T-cell (primary cell): ENCODE data around the gene APAF1. TPM values are rescaled to one million over a fixed set of nuclear protein-coding genes. Genes with fewer than 3 reads are reported as not detected.
A peak's percentile ranks its signal among the peaks of the same experiment; 100 is the strongest.

ENCODE experiments used
- ATAC-seq, 4 experiments: fragments of 200-7000 bp in 3 of 4; fragments of 150-1000 bp in 1 of 4; cut with Tn5 transposase; replicated peaks in 1 of 4; 1 replicate in 3 of 4; 2 replicates in 1 of 4; pipeline ENCODE4 v1.10.0; 2021; ENCODE audit warnings: moderate library complexity in 3 of 4, mild to moderate bottlenecking in 2 of 4, moderate number of reproducible peaks in 1 of 4
- CTCF ChIA-PET, 2 donors: fragments of 300-600 bp; sonication (Branson Sonifier 250); formaldehyde crosslinking; loops; one replicate each; lab custom pipeline; 2022; ENCODE audit warnings: antibody characterized with exemption in 2 of 2; lab: Charles Lee
- POLR2A ChIA-PET, 2 donors: fragments of 300-600 bp; sonication (Branson Sonifier 250); formaldehyde crosslinking; loops; one replicate each; lab custom pipeline; 2022; ENCODE audit warnings: antibody characterized with exemption in 2 of 2; lab: Charles Lee
- DNase-seq, 35 experiments: peaks; one replicate each; pipeline versions ENCODE4 v3.0.0 to v3.0.0-alpha.2; 2013 to 2023
- H3K27ac ChIP-seq: one replicate; pipeline ENCODE4 v1.5.1; 2013; ENCODE audit warnings: low read length
- H3K27me3 ChIP-seq, 2 experiments: replicated peaks in 1 of 2; 1 replicate in 1 of 2; 2 replicates in 1 of 2; pipeline versions ENCODE4 v1.6.1 to v1.7.0; 2013; ENCODE audit warnings: low read length in 1 of 2, mixed read lengths in 1 of 2; ENCODE audit not compliant: control insufficient read depth in 2 of 2, insufficient read depth in 2 of 2; ENCODE audit errors: extremely low read depth in 1 of 2
- H3K36me3 ChIP-seq, 2 donors: 1 replicate in 1 of 2; 2 replicates in 1 of 2; pipeline versions ENCODE4 v1.6.1 to v1.7.0; 2013; ENCODE audit warnings: low read length in 1 of 2; ENCODE audit not compliant: control insufficient read depth in 2 of 2, insufficient read depth in 1 of 2; ENCODE audit errors: extremely low read depth in 1 of 2
- H3K4me1 ChIP-seq, 2 experiments: 1 replicate in 1 of 2; 2 replicates in 1 of 2; pipeline versions ENCODE4 v1.6.1 to v1.7.0; 2013; ENCODE audit warnings: low read length in 2 of 2, mixed read lengths in 1 of 2; ENCODE audit not compliant: insufficient read depth in 2 of 2, control insufficient read depth in 1 of 2; ENCODE audit errors: extremely low read depth in 1 of 2
- H3K4me3 ChIP-seq, 2 donors: 1 replicate in 1 of 2; 2 replicates in 1 of 2; pipeline versions ENCODE4 v1.5.1 to v1.7.0; 2013; ENCODE audit warnings: mild to moderate bottlenecking in 2 of 2, low read length in 1 of 2, moderate library complexity in 1 of 2; ENCODE audit not compliant: control insufficient read depth in 1 of 2; ENCODE audit errors: extremely low read depth in 1 of 2
- H3K9me3 ChIP-seq: 2 replicates; pipeline ENCODE4 v1.7.0; 2013
- H3K27ac Mint-ChIP-seq, 2 donors: one replicate each; pipeline ENCODE4 v1.8.0; 2020 to 2021; ENCODE audit warnings: mild to moderate bottlenecking in 2 of 2, mixed read lengths in 2 of 2
- H3K27me3 Mint-ChIP-seq, 2 donors: one replicate each; pipeline ENCODE4 v1.8.0; 2021 to 2022; ENCODE audit warnings: mixed read lengths in 2 of 2
- H3K36me3 Mint-ChIP-seq: one replicate; pipeline ENCODE4 v1.8.0; 2021; ENCODE audit warnings: mixed read lengths
- H3K4me1 Mint-ChIP-seq, 3 donors: one replicate each; pipeline ENCODE4 v1.8.0; 2020 to 2022; ENCODE audit warnings: mixed read lengths in 3 of 3, mild to moderate bottlenecking in 1 of 3
- H3K4me3 Mint-ChIP-seq, 3 donors: one replicate each; pipeline ENCODE4 v1.8.0; 2020 to 2022; ENCODE audit warnings: mild to moderate bottlenecking in 3 of 3, mixed read lengths in 3 of 3, moderate library complexity in 3 of 3
- H3K9me3 Mint-ChIP-seq, 3 donors: one replicate each; pipeline ENCODE4 v1.8.0; 2020 to 2022; ENCODE audit warnings: mixed read lengths in 3 of 3
- WGBS: methylation state at CpG from one replicate; pipeline ENCODE4 v1.1.5; 2013; ENCODE audit warnings: missing lambda C conversion rate; ENCODE audit not compliant: insufficient coverage; 5-methylcytosine and 5-hydroxymethylcytosine counted together
- total RNA-seq, 35 experiments: library from RNA in 6 of 35; stranded (reverse) in 6 of 35; fragments of 120-200 nt in 1 of 35; gene quantifications; one replicate each; pipeline versions ENCODE4 v1.2.1 to v1.2.4 and lab custom pipeline; 2013 to 2026

APAF1 gene
- total RNA-seq, 5 donors from 2014 or later (not counting 1 experiment from before 2014, with no cell fraction given), result 20.7 to 27.6 (median 23.5) TPM

DNA sequence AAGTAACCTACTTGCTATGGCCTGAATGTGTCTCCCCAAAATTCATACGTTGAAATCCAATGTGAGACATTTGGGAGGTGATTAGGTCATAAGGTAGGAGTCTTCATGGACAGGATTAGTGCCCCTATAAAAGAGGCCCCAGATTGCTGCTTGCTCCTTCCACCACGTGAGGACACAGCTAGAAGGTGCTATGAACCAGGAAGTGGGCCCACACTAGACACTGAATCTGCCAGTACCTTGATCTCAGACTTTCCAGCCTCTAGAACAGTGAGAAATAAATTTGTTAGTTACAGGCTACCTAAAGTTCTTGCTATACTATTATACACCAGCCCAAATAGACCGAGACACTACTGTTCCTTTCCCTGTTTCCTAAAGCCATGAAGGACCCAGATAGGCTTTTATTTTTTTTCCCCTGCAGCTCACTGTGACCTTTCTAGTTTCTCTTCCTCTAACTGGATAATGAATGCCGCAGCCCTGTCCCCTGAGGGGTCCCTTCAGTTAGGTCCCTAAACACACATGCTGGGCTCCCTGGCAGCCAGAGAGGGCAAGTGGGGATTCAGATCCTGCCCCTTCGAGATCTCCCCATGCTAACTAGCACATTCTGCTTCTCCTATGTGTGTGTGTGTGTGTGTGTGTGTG is 32.3 kb upstream of the APAF1 start:
- Histone ChIP-seq H3K27me3 (no peaks in the 10 kb centered on the region), H3K9me3 (no peaks in the 10 kb centered on the region), H3K4me3 (no peak overlapping the region), H3K27ac (no peak overlapping the region), H3K36me3 (no peaks in the 10 kb centered on the region), H3K4me1 (peaks cover 0 to 7% of the 10 kb centered on the region in 2 experiments)
- Mint-ChIP-seq H3K4me1 (peaks cover 4 to 9% (median 7%) of the 10 kb centered on the region in 3 donors), H3K4me3 (no peak overlapping the region), H3K9me3 (no peaks in the 10 kb centered on the region), H3K27ac (peak overlapping the region; percentile 74 to 79), H3K36me3 (no peaks in the 10 kb centered on the region), H3K27me3 (no peaks in the 10 kb centered on the region)
- DNase-seq (peak in 2 of 35 experiments; percentile 25 to 29), ATAC-seq (peak; percentile 48 to 74 (median 62))
- 88% methylated on average over 1 of the region's 5 CpGs for WGBS
- ChIA-PET POLR2A (interaction anchor here in 1 of 2 donors (0.6 to 0.9 kb wide), 2 partner anchors 18 to 21 kb away, joined by 4 read pairs; no protein-coding TSS in a partner anchor), CTCF (interaction anchor here in 1 of 2 donors (0.7 kb wide), 1 partner anchor 36 kb away, joined by 3 read pairs; no protein-coding TSS in a partner anchor)

DNA sequence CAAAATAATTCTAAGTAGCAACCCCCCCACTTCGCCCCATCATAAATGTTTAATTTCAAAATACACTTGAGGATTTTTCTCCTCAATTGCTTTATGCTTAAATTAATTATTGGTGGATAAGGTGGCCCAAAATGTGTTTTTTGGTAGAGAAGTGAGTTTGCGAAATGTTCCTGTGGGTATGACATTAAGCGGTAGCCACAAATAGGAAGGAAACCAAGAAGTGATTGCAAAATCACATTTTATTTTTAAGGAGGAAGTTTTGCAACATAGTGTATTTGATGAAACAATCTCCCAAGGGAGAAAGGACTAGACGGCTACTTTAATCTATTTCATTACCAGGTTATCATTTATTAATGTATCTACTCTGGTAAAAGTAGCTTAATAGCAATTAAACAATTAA is 26.1 kb upstream of the APAF1 start:
- Histone ChIP-seq H3K4me1 (no peaks in the 10 kb centered on the region), H3K9me3 (no peaks in the 10 kb centered on the region), H3K27me3 (no peaks in the 10 kb centered on the region), H3K27ac (no peak overlapping the region), H3K4me3 (no peak overlapping the region), H3K36me3 (no peaks in the 10 kb centered on the region)
- WGBS, result no CpG with 5 or more reads among the region's 4 CpGs
- no peak for ATAC-seq
- Mint-ChIP-seq H3K27ac (no peak overlapping the region), H3K27me3 (no peaks in the 10 kb centered on the region), H3K9me3 (no peaks in the 10 kb centered on the region), H3K4me1 (peaks cover 0 to 3% (median 0%) of the 10 kb centered on the region in 3 donors), H3K36me3 (no peaks in the 10 kb centered on the region), H3K4me3 (no peak overlapping the region)
- ChIA-PET CTCF (interaction anchor here in 1 of 2 donors (0.8 kb wide), 1 partner anchor 38 kb away, joined by 3 read pairs; no protein-coding TSS in a partner anchor), POLR2A (interaction anchor here in 1 of 2 donors (0.5 to 0.8 kb wide), 2 partner anchors 24 to 74 kb away, joined by 3 to 10 read pairs; no protein-coding TSS in a partner anchor)
- DNase-seq, result no peak

GRCh38 chr12:98635657-98636323 is 9.3 kb upstream of the APAF1 start:
- ChIA-PET POLR2A (interaction anchor here (0.7 kb wide), 2 partner anchors 42 to 81 kb away, joined by 3 read pairs; partner anchors contain the start of gene SLC25A3 (in 1 of the 2)), CTCF (interaction anchor here (0.6 to 0.7 kb wide), 2 partner anchors 64 to 1659 kb away, joined by 3 read pairs; no protein-coding TSS in a partner anchor)
- peaks cover 3 to 7% (median 4%) of the 10 kb centered on the region in 3 donors for H3K4me1 Mint-ChIP-seq
- H3K27me3 Mint-ChIP-seq, result no peaks in the 10 kb centered on the region
- H3K4me1 ChIP-seq, result no peaks in the 10 kb centered on the region
- H3K36me3 ChIP-seq, result peaks cover 0 to 2% of the 10 kb centered on the region in 2 donors
- no peak overlapping the region for H3K27ac ChIP-seq
- H3K27ac Mint-ChIP-seq, result no peak overlapping the region
- DNase-seq (no peak), ATAC-seq (no peak)
- H3K27me3 ChIP-seq, result no peaks in the 10 kb centered on the region
- no peak overlapping the region for H3K4me3 Mint-ChIP-seq
- H3K9me3 Mint-ChIP-seq, result no peaks in the 10 kb centered on the region
- H3K36me3 Mint-ChIP-seq, result peaks cover 13% of the 10 kb centered on the region
- H3K4me3 ChIP-seq, result no peak overlapping the region
- H3K9me3 ChIP-seq, result no peaks in the 10 kb centered on the region
- 92% methylated on average over 2 of the region's 4 CpGs for WGBS

DNA sequence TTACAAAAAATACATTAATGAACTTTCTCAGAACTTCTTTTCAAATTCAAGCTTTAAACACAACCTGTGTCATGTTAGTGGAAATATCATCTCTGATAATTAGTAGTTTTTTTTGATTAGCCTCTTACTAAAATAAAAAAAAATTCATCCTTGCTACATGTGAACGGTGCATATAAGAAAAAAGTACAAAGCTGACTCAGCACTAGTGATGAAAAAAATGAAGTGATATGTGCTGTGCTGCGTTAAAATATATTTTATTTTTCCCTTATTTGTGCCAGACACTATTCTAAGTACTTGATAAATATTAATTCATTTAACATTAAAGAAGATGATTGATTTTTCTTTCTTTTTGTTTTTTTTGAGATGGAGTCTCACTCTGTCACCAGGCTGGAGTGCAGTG is 8.0 kb upstream of the APAF1 start:
- no peak overlapping the region for H3K4me3 Mint-ChIP-seq
- H3K27me3 Mint-ChIP-seq, result no peaks in the 10 kb centered on the region
- Histone ChIP-seq H3K4me1 (no peaks in the 10 kb centered on the region), H3K27me3 (no peaks in the 10 kb centered on the region), H3K27ac (no peak overlapping the region), H3K9me3 (no peaks in the 10 kb centered on the region), H3K4me3 (no peak overlapping the region), H3K36me3 (no peaks in the 10 kb centered on the region)
- WGBS, result no CpG with 5 or more reads among the region's 2 CpGs
- ATAC-seq (no peak), DNase-seq (no peak)
- H3K9me3 Mint-ChIP-seq, result no peaks in the 10 kb centered on the region
- H3K36me3 Mint-ChIP-seq, result peaks cover 13% of the 10 kb centered on the region
- H3K27ac Mint-ChIP-seq, result no peak overlapping the region
- ChIA-PET CTCF (interaction anchor here in 1 of 2 donors (0.6 kb wide), 1 partner anchor 221 kb away, joined by 8 read pairs; no protein-coding TSS in a partner anchor), POLR2A (no interaction called here)
- H3K4me1 Mint-ChIP-seq, result peaks cover 5 to 7% (median 6%) of the 10 kb centered on the region in 3 donors

DNA sequence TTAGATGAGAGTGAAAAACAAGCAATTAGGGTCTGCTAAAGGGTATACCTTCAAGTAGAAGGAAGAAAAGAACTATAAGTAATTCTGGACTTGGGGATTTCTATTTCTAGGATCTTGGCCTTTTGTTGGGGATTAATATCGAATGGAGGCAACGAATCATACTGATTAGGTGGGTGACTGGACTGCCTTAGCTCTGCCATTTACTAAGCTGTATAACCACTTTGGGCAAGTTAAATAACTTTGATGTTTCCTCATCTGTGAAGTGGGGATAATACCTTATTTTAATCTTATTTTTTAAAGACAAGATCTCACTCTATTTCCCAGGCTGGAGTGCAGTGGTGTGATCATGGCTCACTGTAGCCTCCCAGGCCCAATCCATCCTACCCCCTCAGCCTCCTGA is 7.1 kb upstream of the APAF1 start:
- Histone ChIP-seq H3K9me3 (no peaks in the 10 kb centered on the region), H3K27ac (no peak overlapping the region), H3K4me1 (no peaks in the 10 kb centered on the region), H3K36me3 (no peaks in the 10 kb centered on the region), H3K27me3 (no peaks in the 10 kb centered on the region), H3K4me3 (no peak overlapping the region)
- Mint-ChIP-seq H3K36me3 (peaks cover 9% of the 10 kb centered on the region), H3K9me3 (no peaks in the 10 kb centered on the region), H3K4me3 (no peak overlapping the region), H3K27ac (no peak overlapping the region), H3K4me1 (peaks cover 7 to 9% (median 8%) of the 10 kb centered on the region in 3 donors), H3K27me3 (no peaks in the 10 kb centered on the region)
- ATAC-seq (no peak), DNase-seq (no peak)
- POLR2A ChIA-PET, result no interaction called here
- CTCF ChIA-PET, result interaction anchor here (0.7 to 2.1 kb wide), 3 partner anchors 14 to 98 kb away, joined by 3 to 7 read pairs (median 3); no protein-coding TSS in a partner anchor
- WGBS, result no CpG with 5 or more reads among the region's 2 CpGs

DNA sequence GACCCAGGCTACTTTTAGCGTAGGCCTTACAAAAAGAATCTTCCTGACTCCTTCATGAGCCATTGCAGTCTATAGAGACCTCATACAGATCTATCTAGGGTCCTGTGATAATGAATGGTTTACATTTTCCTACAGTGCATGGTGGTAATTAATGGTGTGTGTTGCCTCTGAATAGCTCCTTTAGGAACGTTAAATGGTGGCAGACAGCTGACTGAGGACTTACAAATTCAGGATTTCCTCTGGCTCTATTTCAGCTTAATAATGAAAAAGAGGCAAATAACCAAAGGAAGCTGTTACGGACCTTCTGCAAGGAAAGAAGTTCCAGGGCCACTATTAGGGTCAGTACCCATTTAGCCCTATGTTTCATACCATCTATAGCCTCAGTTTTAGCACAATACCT is 5.6 kb upstream of the APAF1 start:
- Mint-ChIP-seq H3K4me1 (peaks cover 15 to 19% (median 18%) of the 10 kb centered on the region in 3 donors), H3K27me3 (no peaks in the 10 kb centered on the region), H3K9me3 (no peaks in the 10 kb centered on the region), H3K27ac (no peak overlapping the region), H3K4me3 (no peak overlapping the region), H3K36me3 (no peaks in the 10 kb centered on the region)
- no peak overlapping the region for H3K4me3 ChIP-seq
- no peak overlapping the region for H3K27ac ChIP-seq
- ChIA-PET POLR2A (interaction anchor here in 1 of 2 donors (0.7 to 1.4 kb wide), 2 partner anchors 18 to 46 kb away, joined by 7 to 11 read pairs; partner anchors contain the start of gene SLC25A3), CTCF (interaction anchor here (0.9 to 2.1 kb wide), 2 partner anchors 13 to 73 kb away, joined by 5 to 7 read pairs; no protein-coding TSS in a partner anchor)
- ATAC-seq, result no peak
- no CpG with 5 or more reads among the region's 3 CpGs for WGBS
- no peaks in the 10 kb centered on the region for H3K36me3 ChIP-seq
- H3K9me3 ChIP-seq, result no peaks in the 10 kb centered on the region
- no peak for DNase-seq
- no peaks in the 10 kb centered on the region for H3K27me3 ChIP-seq
- H3K4me1 ChIP-seq, result peaks cover 0 to 5% of the 10 kb centered on the region in 2 experiments
